Globus pallidus (tissue), 1 donor: ENCODE data around the gene MUC12.

Experiments used
- DNase-seq: peaks from one replicate; pipeline ENCODE4 v3.0.0-alpha.2; 2015; ENCODE audit warnings: low spot score

The MUC12 gene

DNA sequence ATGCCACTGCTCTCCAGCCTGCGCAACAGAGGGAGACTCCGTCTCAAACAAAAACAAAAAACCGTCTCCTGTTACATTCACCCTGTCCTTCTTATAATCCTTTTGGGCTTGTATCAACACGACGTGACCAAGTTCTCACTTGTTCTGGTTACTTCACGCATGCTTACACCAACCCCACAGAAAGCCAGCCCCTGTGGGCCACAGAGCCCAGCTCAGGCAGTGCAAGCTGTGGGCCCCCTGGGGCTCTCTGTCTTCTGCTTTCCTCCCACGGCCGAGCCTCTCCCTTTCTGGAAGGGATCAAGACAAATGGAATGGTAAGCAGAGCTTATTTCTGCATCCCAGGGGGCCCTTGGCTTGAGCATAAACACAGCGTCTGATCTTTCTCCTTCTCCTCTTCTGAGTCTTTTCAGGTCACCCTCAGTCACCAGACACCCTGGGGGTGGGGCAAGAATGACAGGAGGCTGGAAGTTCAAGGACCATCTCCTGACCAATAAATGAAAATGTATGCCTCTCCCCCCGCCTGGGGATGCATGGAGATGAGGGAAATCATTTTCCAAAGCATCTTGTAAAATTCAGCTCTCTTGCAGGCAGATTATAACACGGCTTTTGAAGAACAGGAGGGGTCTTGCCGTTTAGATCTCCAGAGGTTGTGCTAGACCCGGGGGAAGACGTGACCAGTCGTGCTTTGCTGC lies 96.9 kb downstream of the MUC12 start:
- no peak for DNase-seq

DNA sequence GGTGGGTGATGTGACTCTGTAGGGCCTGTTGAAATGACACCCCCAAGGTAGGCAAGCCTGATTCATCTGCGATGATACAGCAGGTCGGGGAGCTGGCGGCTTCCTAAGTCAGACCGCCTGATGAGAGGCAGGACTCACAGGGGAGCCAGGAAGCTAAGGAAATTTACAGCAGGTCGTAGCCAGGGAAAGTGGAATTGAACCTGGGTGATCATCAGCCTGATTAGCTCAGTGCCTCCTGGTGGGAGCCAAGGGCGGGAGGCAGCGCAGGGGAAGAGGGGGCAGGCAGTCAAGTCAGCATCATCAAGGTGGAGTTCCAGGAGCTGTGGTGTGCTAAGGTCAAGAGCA lies 97.4 kb downstream of the MUC12 start:
- no peak for DNase-seq

DNA sequence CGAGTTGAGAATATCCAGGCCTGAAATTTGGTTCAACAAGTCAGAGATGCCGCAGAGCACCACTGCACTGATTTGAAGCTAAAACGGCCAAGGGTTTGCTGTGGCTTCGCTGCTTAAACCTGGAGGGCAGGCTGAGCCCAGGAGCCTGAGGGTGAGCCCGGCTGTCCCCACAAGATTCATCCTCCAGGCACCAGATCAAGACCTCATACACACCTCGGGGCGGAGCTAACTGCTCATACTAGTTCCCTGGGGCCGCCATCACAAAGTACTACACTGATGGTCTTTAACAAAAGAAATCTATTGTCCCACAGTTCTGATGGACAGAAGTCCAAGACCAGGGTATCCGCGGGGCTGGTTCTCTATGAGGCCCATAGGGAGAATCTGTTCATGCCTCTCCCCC lies 99.0 kb downstream of the MUC12 start:
- DNase-seq: no peak
